Cardiac muscle cell (in vitro differentiated cells and primary cell): ENCODE data around the gene MAGEF1. TPM values are rescaled to one million over a fixed set of nuclear protein-coding genes. Genes with fewer than 3 reads are reported as not detected.

ENCODE experiments used
- DNase-seq, 2 donors: peaks; one replicate each; pipeline versions ENCODE4 v3.0.0 to v3.0.0-alpha.2; 2010 to 2017; ENCODE audit warnings: low read depth in 1 of 2, low spot score in 1 of 2
- H3K27ac ChIP-seq: fragments of 200-600 bp; sonication (generic); 2 replicates; pipeline ENCODE4 v1.5.1; 2016
- H3K27me3 ChIP-seq: fragments of 200-600 bp; sonication (generic); 2 replicates; pipeline ENCODE4 v1.6.0; 2016; ENCODE audit warnings: control low read depth
- H3K36me3 ChIP-seq: fragments of 200-600 bp; sonication (generic); 2 replicates; pipeline ENCODE4 v1.5.1; 2016; ENCODE audit warnings: control low read depth
- H3K4me1 ChIP-seq: fragments of 200-600 bp; sonication (generic); 2 replicates; pipeline ENCODE4 v1.8.1; 2017; ENCODE audit warnings: low read depth, mild to moderate bottlenecking, mixed run types
- H3K4me3 ChIP-seq: fragments of 200-600 bp; sonication (generic); 2 replicates; pipeline ENCODE4 v1.5.1; 2016; ENCODE audit warnings: mild to moderate bottlenecking
- H3K9me3 ChIP-seq: fragments of 200-600 bp; sonication (generic); 2 replicates; pipeline ENCODE4 v1.5.1; 2017; ENCODE audit warnings: low read depth, mild to moderate bottlenecking, control low read depth
- polyA plus RNA-seq: library from polyadenylated mRNA; unstranded; fragments of >200 nt; fragmentation: Nextera tagmentation; extraction: Ambion mirVana; gene quantifications from 2 replicates; pipeline ENCODE4 v1.2.1, GENCODE V29; 2016
- total RNA-seq: library from RNA; depleted of rRNA; stranded (reverse); fragments of >200 nt; gene quantifications from 2 replicates; pipeline ENCODE4 v1.2.3, GENCODE V29; 2016
- TF ChIP-seq, protein P1 (sequence below): IDR thresholded peaks from 2 replicates; pipeline ENCODE4 v1.5.1; 2012; ENCODE audit warnings: low read depth, mild to moderate bottlenecking, low read length

MAGEF1 gene
- total and polyA plus RNA-seq, 2 experiments from 2014 or later, result 236 to 255 TPM

GRCh38 chr3:184693011-184693975 is 18.6 kb downstream of the MAGEF1 start:
- no peaks in the 10 kb centered on the region for H3K9me3 ChIP-seq
- TF ChIP-seq, protein P1, sequence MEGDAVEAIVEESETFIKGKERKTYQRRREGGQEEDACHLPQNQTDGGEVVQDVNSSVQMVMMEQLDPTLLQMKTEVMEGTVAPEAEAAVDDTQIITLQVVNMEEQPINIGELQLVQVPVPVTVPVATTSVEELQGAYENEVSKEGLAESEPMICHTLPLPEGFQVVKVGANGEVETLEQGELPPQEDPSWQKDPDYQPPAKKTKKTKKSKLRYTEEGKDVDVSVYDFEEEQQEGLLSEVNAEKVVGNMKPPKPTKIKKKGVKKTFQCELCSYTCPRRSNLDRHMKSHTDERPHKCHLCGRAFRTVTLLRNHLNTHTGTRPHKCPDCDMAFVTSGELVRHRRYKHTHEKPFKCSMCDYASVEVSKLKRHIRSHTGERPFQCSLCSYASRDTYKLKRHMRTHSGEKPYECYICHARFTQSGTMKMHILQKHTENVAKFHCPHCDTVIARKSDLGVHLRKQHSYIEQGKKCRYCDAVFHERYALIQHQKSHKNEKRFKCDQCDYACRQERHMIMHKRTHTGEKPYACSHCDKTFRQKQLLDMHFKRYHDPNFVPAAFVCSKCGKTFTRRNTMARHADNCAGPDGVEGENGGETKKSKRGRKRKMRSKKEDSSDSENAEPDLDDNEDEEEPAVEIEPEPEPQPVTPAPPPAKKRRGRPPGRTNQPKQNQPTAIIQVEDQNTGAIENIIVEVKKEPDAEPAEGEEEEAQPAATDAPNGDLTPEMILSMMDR, result no peak
- peaks cover 27% of the 10 kb centered on the region for H3K4me1 ChIP-seq
- peak overlapping the region; percentile 73 for H3K27ac ChIP-seq
- no peak overlapping the region for H3K4me3 ChIP-seq
- H3K27me3 ChIP-seq, result no peaks in the 10 kb centered on the region
- H3K36me3 ChIP-seq, result no peaks in the 10 kb centered on the region
- DNase-seq, result peak in 1 of 2 donors; percentile 39

- TF ChIP-seq, protein P1, result no peak
- Histone ChIP-seq H3K4me1 (peaks cover 21% of the 10 kb centered on the region), H3K27me3 (no peaks in the 10 kb centered on the region), H3K4me3 (no peak overlapping the region), H3K9me3 (no peaks in the 10 kb centered on the region), H3K27ac (peak overlapping the region; percentile 73), H3K36me3 (no peaks in the 10 kb centered on the region)
- DNase-seq, result peak in 1 of 2 donors; percentile 26
Measured at GRCh38 chr3:184691397-184692231, 20.2 kb downstream of the MAGEF1 start.

DNA sequence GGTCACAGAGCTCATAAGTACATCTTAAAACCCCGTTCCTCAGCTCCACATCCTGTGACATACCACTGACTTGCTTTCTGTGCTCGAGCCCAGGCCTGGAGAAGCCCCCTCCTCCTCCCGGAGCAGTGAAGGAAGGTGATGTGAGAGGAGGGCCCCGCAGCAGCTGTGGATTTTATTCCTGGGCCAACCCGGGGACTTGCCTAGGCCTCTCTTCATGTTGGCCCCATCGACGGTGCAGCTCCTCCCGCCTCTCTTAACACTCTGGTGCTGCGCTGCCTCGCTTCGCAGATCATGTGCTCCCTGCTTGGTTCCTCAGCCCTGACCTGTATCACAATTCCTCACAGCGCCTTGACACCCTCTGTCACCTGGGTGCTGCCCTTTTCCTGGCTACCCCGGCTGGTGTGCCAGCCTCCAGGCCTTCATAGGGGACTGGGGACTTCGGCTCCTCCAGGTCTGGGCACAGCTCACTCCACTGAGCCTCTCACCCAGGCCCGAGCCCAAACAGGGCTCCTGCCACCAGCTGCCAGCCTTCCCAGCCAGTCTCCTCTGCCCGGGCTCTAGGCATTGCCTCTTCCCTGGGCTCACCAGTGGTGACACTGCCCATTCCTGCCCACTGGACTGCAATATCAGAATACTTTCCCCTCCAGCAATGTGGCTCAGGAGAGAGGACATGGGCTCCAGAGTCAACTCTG is 21.5 kb downstream of the MAGEF1 start:
- Histone ChIP-seq H3K27ac (no peak overlapping the region), H3K9me3 (no peaks in the 10 kb centered on the region), H3K4me3 (no peak overlapping the region), H3K27me3 (no peaks in the 10 kb centered on the region), H3K4me1 (peaks cover 25% of the 10 kb centered on the region), H3K36me3 (no peaks in the 10 kb centered on the region)
- TF ChIP-seq, protein P1, result no peak
- DNase-seq, result no peak

- Histone ChIP-seq H3K4me3 (no peak overlapping the region), H3K4me1 (peaks cover 26% of the 10 kb centered on the region), H3K27me3 (no peaks in the 10 kb centered on the region), H3K27ac (no peak overlapping the region), H3K36me3 (no peaks in the 10 kb centered on the region), H3K9me3 (no peaks in the 10 kb centered on the region)
- no peak for DNase-seq
- TF ChIP-seq, protein P1, result no peak
Measured at GRCh38 chr3:184688882-184689271, 23.0 kb downstream of the MAGEF1 start.

- Histone ChIP-seq H3K4me3 (no peak overlapping the region), H3K4me1 (peaks cover 21% of the 10 kb centered on the region), H3K9me3 (no peaks in the 10 kb centered on the region), H3K36me3 (no peaks in the 10 kb centered on the region), H3K27me3 (no peaks in the 10 kb centered on the region), H3K27ac (no peak overlapping the region)
- TF ChIP-seq, protein P1, result no peak
- DNase-seq, result peak in 1 of 2 donors; percentile 83
Measured at GRCh38 chr3:184688251-184688881, 23.5 kb downstream of the MAGEF1 start.
